Measurements from ENCODE around the gene ATF4.

The ATF4 gene

DNA sequence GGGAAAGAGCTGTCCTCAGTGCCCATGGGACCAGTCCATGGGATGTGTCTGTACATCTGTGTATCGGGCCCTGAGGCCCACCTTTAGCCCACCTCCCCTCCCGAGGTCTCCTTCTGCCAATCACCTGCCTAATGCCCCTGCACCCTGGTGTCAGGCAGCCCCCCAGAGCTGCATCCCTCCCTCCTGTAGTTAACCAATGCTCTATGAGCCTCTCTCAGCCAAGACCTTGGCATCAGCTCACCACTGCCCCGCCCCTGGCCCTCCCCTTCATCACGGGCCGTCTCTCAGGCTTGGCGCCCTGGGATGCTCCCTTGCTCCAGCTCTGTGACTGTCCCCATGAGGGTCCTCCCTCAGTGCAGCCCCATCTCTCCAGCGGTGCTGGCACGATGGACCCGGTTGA, 45.0 kb upstream of the ATF4 start:
- Histone ChIP-seq H3K27me3 (replicated peaks) (no peaks in the 10 kb centered on the region), H3K27ac (no peak overlapping the region), H3K4me3 (ENCODE audit: low read depth, low read length) (no peak overlapping the region), H3K36me3 (replicated peaks) (no peaks in the 10 kb centered on the region)
- TF ChIP-seq, protein P1, sequence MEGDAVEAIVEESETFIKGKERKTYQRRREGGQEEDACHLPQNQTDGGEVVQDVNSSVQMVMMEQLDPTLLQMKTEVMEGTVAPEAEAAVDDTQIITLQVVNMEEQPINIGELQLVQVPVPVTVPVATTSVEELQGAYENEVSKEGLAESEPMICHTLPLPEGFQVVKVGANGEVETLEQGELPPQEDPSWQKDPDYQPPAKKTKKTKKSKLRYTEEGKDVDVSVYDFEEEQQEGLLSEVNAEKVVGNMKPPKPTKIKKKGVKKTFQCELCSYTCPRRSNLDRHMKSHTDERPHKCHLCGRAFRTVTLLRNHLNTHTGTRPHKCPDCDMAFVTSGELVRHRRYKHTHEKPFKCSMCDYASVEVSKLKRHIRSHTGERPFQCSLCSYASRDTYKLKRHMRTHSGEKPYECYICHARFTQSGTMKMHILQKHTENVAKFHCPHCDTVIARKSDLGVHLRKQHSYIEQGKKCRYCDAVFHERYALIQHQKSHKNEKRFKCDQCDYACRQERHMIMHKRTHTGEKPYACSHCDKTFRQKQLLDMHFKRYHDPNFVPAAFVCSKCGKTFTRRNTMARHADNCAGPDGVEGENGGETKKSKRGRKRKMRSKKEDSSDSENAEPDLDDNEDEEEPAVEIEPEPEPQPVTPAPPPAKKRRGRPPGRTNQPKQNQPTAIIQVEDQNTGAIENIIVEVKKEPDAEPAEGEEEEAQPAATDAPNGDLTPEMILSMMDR (IDR thresholded peaks at IDR 0.05; ENCODE audit: low read depth, low read length, missing control alignments), result no peak
- DNase-seq, result no peak
- in situ Hi-C loops (cut with HindIII; ENCODE audit: low pct_ligation_motif_present, low sequenced_read_pairs), result no loop called here

- TF ChIP-seq, protein P1 (IDR thresholded peaks at IDR 0.05; ENCODE audit: low read depth, low read length, missing control alignments), result no peak
- Histone ChIP-seq H3K27me3 (replicated peaks) (no peaks in the 10 kb centered on the region), H3K27ac (no peak overlapping the region), H3K36me3 (replicated peaks) (no peaks in the 10 kb centered on the region), H3K4me3 (ENCODE audit: low read depth, low read length) (no peak overlapping the region)
- no peak for DNase-seq
- in situ Hi-C loops (cut with HindIII; ENCODE audit: low pct_ligation_motif_present, low sequenced_read_pairs), result no loop called here
Observed at GRCh38 chr22:39475902-39476301, 44.5 kb upstream of the ATF4 start.

DNA sequence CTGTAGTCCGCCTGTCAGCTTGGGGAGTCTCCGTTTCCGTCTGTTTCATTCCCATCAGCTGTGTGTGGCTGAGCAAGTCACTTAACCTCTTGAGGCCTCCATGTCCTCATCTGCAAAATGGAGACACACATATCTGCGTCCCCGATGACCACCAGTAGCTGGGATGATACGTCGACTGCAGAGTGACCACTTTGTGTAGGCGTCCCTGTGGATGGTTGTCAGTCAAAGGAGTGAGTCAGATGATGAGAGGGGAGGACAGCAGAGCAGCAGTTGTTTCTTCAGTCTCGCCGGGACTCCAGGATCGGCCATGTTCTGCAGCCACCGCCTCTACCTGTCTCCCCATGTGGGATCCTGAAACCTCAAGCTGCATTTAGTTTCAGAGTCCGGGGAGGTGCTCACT, 43.7 kb upstream of the ATF4 start:
- in situ Hi-C loops (cut with HindIII; ENCODE audit: low pct_ligation_motif_present, low sequenced_read_pairs), result no loop called here
- Histone ChIP-seq H3K27ac (no peak overlapping the region), H3K27me3 (replicated peaks) (no peaks in the 10 kb centered on the region), H3K4me3 (ENCODE audit: low read depth, low read length) (no peak overlapping the region), H3K36me3 (replicated peaks) (no peaks in the 10 kb centered on the region)
- no peak for DNase-seq
- TF ChIP-seq, protein P1 (IDR thresholded peaks at IDR 0.05; ENCODE audit: low read depth, low read length, missing control alignments), result no peak

GRCh38 chr22:39477542-39477941, 42.8 kb upstream of the ATF4 start:
- in situ Hi-C loops (cut with HindIII; ENCODE audit: low pct_ligation_motif_present, low sequenced_read_pairs), result no loop called here
- TF ChIP-seq, protein P1 (IDR thresholded peaks at IDR 0.05; ENCODE audit: low read depth, low read length, missing control alignments), result no peak

GRCh38 chr22:39478441-39478850, 41.9 kb upstream of the ATF4 start:
- DNase-seq, result no peak
- in situ Hi-C loops (cut with HindIII; ENCODE audit: low pct_ligation_motif_present, low sequenced_read_pairs), result no loop called here
- H3K27ac ChIP-seq, result no peak overlapping the region
- no peak overlapping the region for H3K4me3 ChIP-seq (ENCODE audit: low read depth, low read length)
- H3K36me3 ChIP-seq (replicated peaks), result no peaks in the 10 kb centered on the region
- TF ChIP-seq, protein P1 (IDR thresholded peaks at IDR 0.05; ENCODE audit: low read depth, low read length, missing control alignments), result no peak
- no peaks in the 10 kb centered on the region for H3K27me3 ChIP-seq (replicated peaks)

More at GRCh38 chr22:39477542-39477941, 42.8 kb upstream of the ATF4 start:
- no peak overlapping the region for H3K27ac ChIP-seq
- H3K36me3 ChIP-seq (replicated peaks), result no peaks in the 10 kb centered on the region
- H3K4me3 ChIP-seq (ENCODE audit: low read depth, low read length), result no peak overlapping the region
- no peak for DNase-seq
- H3K27me3 ChIP-seq (replicated peaks), result no peaks in the 10 kb centered on the region

GRCh38 chr22:39479254-39479653, 41.1 kb upstream of the ATF4 start:
- DNase-seq, result no peak
- no peaks in the 10 kb centered on the region for H3K27me3 ChIP-seq (replicated peaks)
- H3K36me3 ChIP-seq (replicated peaks), result no peaks in the 10 kb centered on the region
- in situ Hi-C loops (cut with HindIII; ENCODE audit: low pct_ligation_motif_present, low sequenced_read_pairs), result no loop called here
- H3K4me3 ChIP-seq (ENCODE audit: low read depth, low read length), result no peak overlapping the region
- TF ChIP-seq, protein P1 (IDR thresholded peaks at IDR 0.05; ENCODE audit: low read depth, low read length, missing control alignments), result no peak
- H3K27ac ChIP-seq, result no peak overlapping the region

All from brain microvascular endothelial cell (primary cell).